Lung (tissue), 12 donors: Measurements from ENCODE around the gene GCNT1. TPM values are rescaled to one million over a fixed set of nuclear protein-coding genes. Genes with fewer than 3 reads are reported as not detected.

Experiments
- ATAC-seq: fragments of 200-7000 bp; cut with Tn5 transposase; one replicate; pipeline ENCODE4 v1.9.1; 2020; ENCODE audit warnings: moderate number of reproducible peaks; ENCODE audit not compliant: insufficient read depth, low FRiP score
- DNase-seq, 3 donors: peaks; one replicate each; pipeline ENCODE4 v3.0.0-alpha.2; 2013 to 2017
- H3K27ac ChIP-seq, 2 donors: one replicate each; pipeline ENCODE4 v1.5.1; 2013; ENCODE audit warnings: mild to moderate bottlenecking in 2 of 2, moderate library complexity in 2 of 2, control low read depth in 1 of 2, inconsistent platforms in 1 of 2, low read depth in 1 of 2, low read length in 1 of 2
- H3K27me3 ChIP-seq, 3 donors: one replicate each; pipeline ENCODE4 v1.5.1; 2013; ENCODE audit warnings: low read length in 2 of 3; ENCODE audit not compliant: control insufficient read depth in 3 of 3, insufficient read depth in 3 of 3
- H3K36me3 ChIP-seq, 4 donors: one replicate each; pipeline ENCODE4 v1.5.1; 2013; ENCODE audit warnings: low read length in 4 of 4, mild to moderate bottlenecking in 1 of 4, moderate library complexity in 1 of 4; ENCODE audit not compliant: control insufficient read depth in 4 of 4, insufficient read depth in 4 of 4
- H3K4me1 ChIP-seq, 5 donors: one replicate each; pipeline ENCODE4 v1.5.1; 2013; ENCODE audit warnings: low read length in 5 of 5, mild to moderate bottlenecking in 2 of 5, moderate library complexity in 1 of 5; ENCODE audit not compliant: control insufficient read depth in 5 of 5, insufficient read depth in 5 of 5
- H3K4me3 ChIP-seq: one replicate; pipeline ENCODE4 v1.5.1; 2013; ENCODE audit warnings: mild to moderate bottlenecking, control low read depth, moderate library complexity
- H3K9ac ChIP-seq, 2 donors: one replicate each; pipeline ENCODE4 v1.5.1; 2013; ENCODE audit warnings: low read length in 2 of 2, control low read depth in 1 of 2; ENCODE audit not compliant: insufficient read depth in 1 of 2
- H3K9me3 ChIP-seq, 4 donors: one replicate each; pipeline ENCODE4 v1.5.1; 2013; ENCODE audit warnings: low read length in 3 of 4, mild to moderate bottlenecking in 1 of 4, moderate library complexity in 1 of 4; ENCODE audit not compliant: control insufficient read depth in 4 of 4, insufficient read depth in 3 of 4
- CTCF ChIP-seq: IDR thresholded peaks from 2 replicates; pipeline ENCODE4 v1.5.1; 2012; ENCODE audit warnings: mild to moderate bottlenecking; ENCODE audit errors: control extremely low read depth, extremely low read depth
- WGBS, 2 donors: extraction: QIAGEN DNeasy Blood & Tissue Kit; methylation state at CpG; one replicate each; pipeline ENCODE4 v1.1.7; 2013; 5-methylcytosine and 5-hydroxymethylcytosine counted together
- polyA plus RNA-seq, 2 donors: library from polyadenylated mRNA; stranded (reverse); fragments of 200-250 nt; gene quantifications; one replicate each; pipeline ENCODE4 v1.2.1, GENCODE V29; 2013
- total RNA-seq, 2 donors: library from RNA; depleted of rRNA in 1 of 2; stranded (reverse); fragments of >200 nt in 1 of 2; gene quantifications; one replicate each; pipeline ENCODE4 v1.2.1, GENCODE V29; 2014 to 2021
- donor health status: control.
- donor health status: control.
- donor health status: Bipolar disorder and iron deficiency.
- donor health status: healthy.
- donor health status: DM: yes; HTN: yes; CAD: no.

The GCNT1 gene
- total and polyA plus RNA-seq, 4 donors = 1.5 to 14.7 (median 7.5) TPM

GRCh38 chr9:76452839-76453238, 6.1 kb upstream of the GCNT1 start:
- H3K4me3 ChIP-seq = no peak overlapping the region
- H3K4me1 ChIP-seq = peaks cover 0 to 10% (median 1%) of the 10 kb centered on the region in 5 donors
- no peak for TF ChIP-seq CTCF
- peaks cover 0 to 2% (median 0%) of the 10 kb centered on the region in 4 donors for H3K9me3 ChIP-seq
- no peak overlapping the region for H3K9ac ChIP-seq
- ATAC-seq = no peak
- H3K27me3 ChIP-seq = no peaks in the 10 kb centered on the region
- WGBS, 2 donors = 72 to 93% methylated on average over 1 of the region's 1 CpG
- H3K27ac ChIP-seq = no peak overlapping the region
- no peaks in the 10 kb centered on the region for H3K36me3 ChIP-seq
- DNase-seq = no peak

DNA sequence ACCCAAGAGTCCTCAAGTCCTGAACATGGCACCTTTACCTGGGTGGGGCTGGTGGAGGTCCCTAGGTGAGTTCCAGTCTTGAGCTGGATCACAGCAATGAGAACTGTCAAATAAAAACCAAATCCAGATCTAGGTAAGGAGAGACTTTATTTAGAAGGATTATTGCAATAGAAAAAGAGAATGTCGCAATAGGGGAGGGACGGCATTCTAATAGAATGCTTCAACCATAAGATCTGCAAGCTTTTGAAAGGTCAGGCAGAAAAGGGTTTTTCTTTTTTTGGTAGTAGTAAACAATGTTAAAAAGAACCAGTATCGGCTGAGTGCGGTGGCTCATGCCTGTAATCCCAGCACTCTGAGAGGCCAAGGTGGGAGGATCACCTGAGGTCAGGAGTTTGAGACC, 5.2 kb upstream of the GCNT1 start:
- WGBS, 2 donors = 67 to 68% methylated on average over 4 of the region's 4 CpGs
- no peak overlapping the region for H3K9ac ChIP-seq
- H3K4me3 ChIP-seq = no peak overlapping the region
- H3K27ac ChIP-seq = no peak overlapping the region
- no peaks in the 10 kb centered on the region for H3K27me3 ChIP-seq
- DNase-seq = peak in 2 of 3 donors; percentile 43 to 67
- H3K4me1 ChIP-seq = peaks cover 0 to 10% (median 1%) of the 10 kb centered on the region in 5 donors
- ATAC-seq = no peak
- H3K9me3 ChIP-seq = peaks cover 0 to 2% (median 0%) of the 10 kb centered on the region in 4 donors
- TF ChIP-seq CTCF = no peak
- H3K36me3 ChIP-seq = no peaks in the 10 kb centered on the region

DNA sequence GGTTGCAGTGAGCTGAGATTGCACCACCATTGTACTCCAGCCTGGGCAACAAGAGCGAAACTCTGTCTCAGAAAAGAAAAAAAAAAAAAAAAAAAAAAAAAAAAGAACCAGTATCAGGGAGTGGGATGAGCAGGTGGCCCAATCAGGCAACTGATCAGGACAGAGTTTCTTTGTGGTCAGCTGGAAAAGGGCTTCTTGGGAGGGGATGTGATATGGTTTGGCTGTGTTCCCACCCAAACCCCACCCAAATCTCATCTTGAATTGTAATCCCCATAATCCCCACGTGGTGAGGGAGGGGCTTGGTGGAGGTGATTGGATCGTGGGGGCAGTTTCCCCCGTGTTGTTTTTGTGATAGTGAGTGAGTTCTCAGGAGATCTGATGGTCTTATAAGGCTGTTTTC, 4.7 kb upstream of the GCNT1 start:
- H3K9ac ChIP-seq = no peak overlapping the region
- no peak for TF ChIP-seq CTCF
- DNase-seq (no peak), ATAC-seq (no peak)
- WGBS, 2 donors = 48 to 65% methylated on average over 4 of the region's 4 CpGs
- H3K4me1 ChIP-seq = peaks cover 0 to 13% (median 4%) of the 10 kb centered on the region in 5 donors
- no peaks in the 10 kb centered on the region for H3K27me3 ChIP-seq
- no peak overlapping the region for H3K4me3 ChIP-seq
- H3K27ac ChIP-seq = no peak overlapping the region
- H3K9me3 ChIP-seq = peaks cover 0 to 1% (median 0%) of the 10 kb centered on the region in 4 donors
- H3K36me3 ChIP-seq = no peaks in the 10 kb centered on the region
